Tibial nerve (tissue), 4 donors: ENCODE data around the gene USP25. TPM values are rescaled to one million over a fixed set of nuclear protein-coding genes. Genes with fewer than 3 reads are reported as not detected.

Source experiments
- DNase-seq, 2 donors: peaks; one replicate each; pipeline ENCODE4 v3.0.0-alpha.2; 2019; ENCODE audit warnings: low spot score in 2 of 2
- H3K27ac ChIP-seq, 4 donors: fragments of 200-600 bp; sonication (generic) in 3 of 4; one replicate each; pipeline ENCODE4 v1.5.1; 2017 to 2019; ENCODE audit warnings: mild to moderate bottlenecking in 1 of 4
- H3K27me3 ChIP-seq, 2 donors: fragments of 200-600 bp; sonication (generic) in 1 of 2; one replicate each; pipeline versions ENCODE4 v1.5.1 to v1.6.0; 2017 to 2019
- H3K36me3 ChIP-seq, 3 donors: fragments of 200-600 bp; sonication (generic); one replicate each; pipeline ENCODE4 v1.5.1; 2018 to 2019
- H3K4me1 ChIP-seq, 4 donors: fragments of 200-600 bp; sonication (generic) in 3 of 4; one replicate each; pipeline ENCODE4 v1.5.1; 2017 to 2019
- H3K4me3 ChIP-seq, 4 donors: fragments of 200-600 bp; sonication (generic) in 3 of 4; one replicate each; pipeline ENCODE4 v1.5.1; 2017 to 2019; ENCODE audit warnings: mild to moderate bottlenecking in 1 of 4, moderate library complexity in 1 of 4
- H3K9me3 ChIP-seq, 4 donors: fragments of 200-600 bp; sonication (generic) in 3 of 4; one replicate each; pipeline ENCODE4 v1.5.1; 2017 to 2019
- CTCF ChIP-seq, 5 experiments: fragments of 200-600 bp in 3 of 5; fragments of 450-650 bp in 2 of 5; sonication (generic) in 3 of 5; IDR thresholded peaks; one replicate each; pipeline ENCODE4 v1.5.1; 2016 to 2019; ENCODE audit warnings: antibody characterized with exemption in 5 of 5, mild to moderate bottlenecking in 3 of 5, moderate library complexity in 2 of 5
- EP300 ChIP-seq, 2 donors: sonication (generic); formaldehyde crosslinking; IDR thresholded peaks; one replicate each; pipeline ENCODE4 v1.6.1; 2017; ENCODE audit warnings: antibody characterized with exemption in 2 of 2, mild to moderate bottlenecking in 1 of 2
- POLR2A ChIP-seq, 2 donors: fragments of 450-650 bp; IDR thresholded peaks; one replicate each; pipeline ENCODE4 v1.6.1; 2017; ENCODE audit warnings: antibody characterized with exemption in 2 of 2, mild to moderate bottlenecking in 2 of 2, moderate library complexity in 2 of 2
- WGBS, 2 donors: methylation state at CpG; one replicate each; pipeline ENCODE4 v1.1.5; 2018; 5-methylcytosine and 5-hydroxymethylcytosine counted together
- total RNA-seq, 4 donors: library from RNA; depleted of rRNA; stranded (reverse); fragments of >200 nt; gene quantifications; one replicate each; pipeline ENCODE4 v1.1.0, GENCODE V29; 2016

Gene USP25
- total RNA-seq, 4 donors from 2014 or later = 59.6 to 79.8 (median 69.9) TPM

GRCh38 chr21:15860541-15860940, 130.8 kb downstream of the USP25 start:
- H3K27me3 ChIP-seq = no peaks in the 10 kb centered on the region
- H3K27ac ChIP-seq = no peak overlapping the region
- TF ChIP-seq POLR2A (IDR thresholded peaks at IDR 0.05) = no peak
- TF ChIP-seq EP300 (IDR thresholded peaks at IDR 0.05) = no peak
- TF ChIP-seq CTCF (IDR thresholded peaks at IDR 0.05) = no peak
- H3K9me3 ChIP-seq = no peaks in the 10 kb centered on the region
- peaks cover 0 to 15% (median 0%) of the 10 kb centered on the region in 3 donors for H3K36me3 ChIP-seq
- peaks cover 0 to 8% (median 0%) of the 10 kb centered on the region in 4 donors for H3K4me1 ChIP-seq
- H3K4me3 ChIP-seq = no peak overlapping the region
- DNase-seq = no peak

- Histone ChIP-seq H3K4me1 (no peaks in the 10 kb centered on the region), H3K4me3 (no peak overlapping the region), H3K9me3 (no peaks in the 10 kb centered on the region), H3K27ac (no peak overlapping the region), H3K27me3 (no peaks in the 10 kb centered on the region), H3K36me3 (peaks cover 0 to 49% (median 0%) of the 10 kb centered on the region in 3 donors)
- DNase-seq = no peak
- TF ChIP-seq POLR2A (IDR thresholded peaks at IDR 0.05) (no peak), EP300 (IDR thresholded peaks at IDR 0.05) (no peak), CTCF (IDR thresholded peaks at IDR 0.05) (no peak)
- 96% methylated on average over 4 of the region's 4 CpGs for WGBS, 2 donors
Observed at GRCh38 chr21:15868940-15869339, 139.2 kb downstream of the USP25 start.

GRCh38 chr21:15870819-15871218, 141.0 kb downstream of the USP25 start:
- Histone ChIP-seq H3K9me3 (no peaks in the 10 kb centered on the region), H3K27ac (no peak overlapping the region), H3K36me3 (peaks cover 0 to 59% (median 0%) of the 10 kb centered on the region in 3 donors), H3K4me1 (no peaks in the 10 kb centered on the region), H3K27me3 (no peaks in the 10 kb centered on the region), H3K4me3 (no peak overlapping the region)
- DNase-seq = no peak
- 83 to 88% methylated on average over 4 of the region's 4 CpGs for WGBS, 2 donors
- TF ChIP-seq CTCF (IDR thresholded peaks at IDR 0.05) = no peak
- no peak for TF ChIP-seq POLR2A (IDR thresholded peaks at IDR 0.05)
- TF ChIP-seq EP300 (IDR thresholded peaks at IDR 0.05) = no peak

- Histone ChIP-seq H3K36me3 (peaks cover 0 to 65% (median 0%) of the 10 kb centered on the region in 3 donors), H3K4me3 (no peak overlapping the region), H3K9me3 (no peaks in the 10 kb centered on the region), H3K4me1 (no peaks in the 10 kb centered on the region), H3K27ac (no peak overlapping the region), H3K27me3 (no peaks in the 10 kb centered on the region)
- no peak for DNase-seq
- TF ChIP-seq CTCF (IDR thresholded peaks at IDR 0.05) = no peak
- no peak for TF ChIP-seq EP300 (IDR thresholded peaks at IDR 0.05)
- no peak for TF ChIP-seq POLR2A (IDR thresholded peaks at IDR 0.05)
- WGBS, 2 donors = 95 to 96% methylated on average over 4 of the region's 4 CpGs
Observed at GRCh38 chr21:15872236-15872635, 142.5 kb downstream of the USP25 start.

GRCh38 chr21:15874615-15875014, 144.8 kb downstream of the USP25 start:
- Histone ChIP-seq H3K4me3 (no peak overlapping the region), H3K27ac (no peak overlapping the region), H3K4me1 (no peaks in the 10 kb centered on the region), H3K27me3 (no peaks in the 10 kb centered on the region), H3K9me3 (no peaks in the 10 kb centered on the region), H3K36me3 (peaks cover 0 to 68% (median 0%) of the 10 kb centered on the region in 3 donors)
- DNase-seq = no peak
- TF ChIP-seq CTCF (IDR thresholded peaks at IDR 0.05) = no peak
- 91 to 94% methylated on average over 5 of the region's 5 CpGs for WGBS, 2 donors
